Caco-2 (cell line): ENCODE data around the gene TBK1. TPM values are rescaled to one million over a fixed set of nuclear protein-coding genes. Genes with fewer than 3 reads are reported as not detected.

Source experiments
- BruUV-seq: library from RNA; stranded (reverse); fragments of 400-500 nt; replicated peaks from 2 replicates; lab custom pipeline; 2021; lab: Mats Ljungman, UMichigan
- CTCF ChIA-PET: fragments of 300-600 bp; sonication (Branson Sonifier 250); formaldehyde crosslinking; loops from one replicate; lab custom pipeline; 2022; ENCODE audit warnings: antibody characterized with exemption; lab: Charles Lee
- POLR2A ChIA-PET: fragments of 300-600 bp; sonication (Branson Sonifier 250); formaldehyde crosslinking; loops from one replicate; lab custom pipeline; 2022; ENCODE audit warnings: antibody characterized with exemption; lab: Charles Lee
- DNase-seq, 2 experiments: peaks; one replicate each; pipeline versions ENCODE4 v3.0.0 to v3.0.0-alpha.2; 2020 to 2022
- H3K27me3 ChIP-seq: replicated peaks from 2 replicates; pipeline ENCODE4 v1.6.0; 2011; ENCODE audit warnings: low read length; ENCODE audit not compliant: control insufficient read depth, insufficient read depth
- H3K36me3 ChIP-seq: 2 replicates; pipeline ENCODE4 v1.5.1; 2011; ENCODE audit warnings: low read length; ENCODE audit not compliant: control insufficient read depth, insufficient read depth
- H3K4me1 ChIP-seq: fragments of 250-450 bp; sonication (Bioruptor Pico); 2 replicates; pipeline ENCODE4 v1.5.1; 2020; ENCODE audit warnings: mild to moderate bottlenecking
- H3K4me3 ChIP-seq: 2 replicates; pipeline ENCODE4 v1.5.1; 2011; ENCODE audit warnings: low read depth, mild to moderate bottlenecking, control low read depth, low read length
- H3K9me3 ChIP-seq: fragments of 250-450 bp; sonication (Bioruptor Pico); 2 replicates; pipeline ENCODE4 v1.5.1; 2020; ENCODE audit warnings: mild to moderate bottlenecking, moderate library complexity
- H3K27ac Mint-ChIP-seq: one replicate; pipeline ENCODE4 v1.8.0; 2022; ENCODE audit warnings: mixed read lengths; ENCODE audit not compliant: unreplicated experiment
- H3K27me3 Mint-ChIP-seq: one replicate; pipeline ENCODE4 v1.8.0; 2022; ENCODE audit warnings: mixed read lengths; ENCODE audit not compliant: insufficient read depth, unreplicated experiment
- H3K36me3 Mint-ChIP-seq: one replicate; pipeline ENCODE4 v1.8.0; 2022; ENCODE audit warnings: mild to moderate bottlenecking, mixed read lengths; ENCODE audit not compliant: insufficient read depth, unreplicated experiment
- H3K4me1 Mint-ChIP-seq: one replicate; pipeline ENCODE4 v1.8.0; 2022; ENCODE audit warnings: low read depth, mixed read lengths; ENCODE audit not compliant: unreplicated experiment
- H3K4me3 Mint-ChIP-seq: one replicate; pipeline ENCODE4 v1.8.0; 2022; ENCODE audit warnings: mild to moderate bottlenecking, moderate library complexity, mixed read lengths; ENCODE audit not compliant: unreplicated experiment
- H3K9me3 Mint-ChIP-seq: one replicate; pipeline ENCODE4 v1.8.0; 2022; ENCODE audit warnings: mixed read lengths; ENCODE audit not compliant: unreplicated experiment
- CTCF ChIP-seq, 2 experiments: fragments of 200-600 bp in 1 of 2; IDR thresholded peaks; 1 replicate in 1 of 2; 2 replicates in 1 of 2; pipeline versions ENCODE4 v1.5.1 to v1.8.0; 2011 to 2022; ENCODE audit warnings: antibody characterized with exemption in 1 of 2, control low read depth in 1 of 2, inconsistent platforms in 1 of 2, low read depth in 1 of 2, low read length in 1 of 2, mild to moderate bottlenecking in 1 of 2, moderate library complexity in 1 of 2; ENCODE audit not compliant: insufficient read depth in 1 of 2, severe bottlenecking in 1 of 2, unreplicated experiment in 1 of 2
- intact Hi-C: fragments of 100-400 bp; cut with micrococcal nuclease; formaldehyde crosslinking; loops from one replicate; pipeline ENCODE4 v1.10.0; 2022; ENCODE audit not compliant: unreplicated experiment
- total RNA-seq: library from RNA; stranded (reverse); gene quantifications from 2 replicates; pipeline ENCODE4 v1.2.3, GENCODE V29; 2022

Gene TBK1
- total RNA-seq, 1 experiment from 2014 or later: 21.6 TPM

GRCh38 chr12:64456119-64456518 lies 4.2 kb downstream of the TBK1 start:
- ChIA-PET POLR2A (interaction anchor here (0.6 kb wide), 1 partner anchor 13 kb away, joined by 3 read pairs; no protein-coding TSS in a partner anchor), CTCF (no interaction called here)
- Histone ChIP-seq H3K4me3 (no peak overlapping the region), H3K9me3 (no peaks in the 10 kb centered on the region), H3K4me1 (peaks cover 4% of the 10 kb centered on the region; the same call in 1 of the 2 replicates), H3K27me3 (no peaks in the 10 kb centered on the region), H3K36me3 (no peaks in the 10 kb centered on the region)
- no TSS peak for BruUV-seq
- H3K27ac Mint-ChIP-seq: no peak overlapping the region
- no peaks in the 10 kb centered on the region for H3K27me3 Mint-ChIP-seq
- intact Hi-C loops: loop anchor here (10.0 kb wide), 1 partner anchor 169 kb away; no protein-coding TSS in a partner anchor
- peaks cover 20% of the 10 kb centered on the region for H3K4me1 Mint-ChIP-seq
- no peaks in the 10 kb centered on the region for H3K9me3 Mint-ChIP-seq
- no peak overlapping the region for H3K4me3 Mint-ChIP-seq
- DNase-seq: no peak
- peaks cover 48% of the 10 kb centered on the region for H3K36me3 Mint-ChIP-seq
- no peak for TF ChIP-seq CTCF (IDR thresholded peaks at IDR 0.05; ENCODE audit: insufficient read depth in 1 of 2, low read depth in 1 of 2, low read length in 1 of 2, severe bottlenecking in 1 of 2, unreplicated experiment in 1 of 2)

GRCh38 chr12:64457032-64457431 lies 5.1 kb downstream of the TBK1 start:
- CTCF ChIA-PET: no interaction called here
- H3K4me3 Mint-ChIP-seq: no peak overlapping the region

GRCh38 chr12:64457466-64457865 lies 5.5 kb downstream of the TBK1 start:
- BruUV-seq: no TSS peak
- no peak for TF ChIP-seq CTCF (IDR thresholded peaks at IDR 0.05; ENCODE audit: insufficient read depth in 1 of 2, low read depth in 1 of 2, low read length in 1 of 2, severe bottlenecking in 1 of 2, unreplicated experiment in 1 of 2)
- Mint-ChIP-seq H3K27me3 (no peaks in the 10 kb centered on the region), H3K4me3 (no peak overlapping the region), H3K36me3 (peaks cover 46% of the 10 kb centered on the region), H3K9me3 (no peaks in the 10 kb centered on the region), H3K27ac (no peak overlapping the region), H3K4me1 (peaks cover 16% of the 10 kb centered on the region)
- no peaks in the 10 kb centered on the region for H3K36me3 ChIP-seq
- H3K4me3 ChIP-seq: no peak overlapping the region
- ChIA-PET POLR2A (no interaction called here), CTCF (no interaction called here)
- H3K9me3 ChIP-seq: no peaks in the 10 kb centered on the region
- H3K4me1 ChIP-seq: peaks cover 12% of the 10 kb centered on the region; the same call in 1 of the 2 replicates
- DNase-seq: no peak
- intact Hi-C loops: loop anchor here (10.0 kb wide), 1 partner anchor 167 kb away; no protein-coding TSS in a partner anchor
- H3K27me3 ChIP-seq: no peaks in the 10 kb centered on the region

More at GRCh38 chr12:64457032-64457431, 5.1 kb downstream of the TBK1 start:
- intact Hi-C loops: loop anchor here (10.0 kb wide), 1 partner anchor 168 kb away; no protein-coding TSS in a partner anchor
- H3K4me3 ChIP-seq: no peak overlapping the region
- H3K4me1 Mint-ChIP-seq: peaks cover 16% of the 10 kb centered on the region
- H3K27me3 Mint-ChIP-seq: no peaks in the 10 kb centered on the region
- H3K27me3 ChIP-seq: no peaks in the 10 kb centered on the region
- H3K36me3 ChIP-seq: no peaks in the 10 kb centered on the region
- H3K27ac Mint-ChIP-seq: no peak overlapping the region
- no peaks in the 10 kb centered on the region for H3K9me3 ChIP-seq
- no peak for DNase-seq
- TF ChIP-seq CTCF (IDR thresholded peaks at IDR 0.05; ENCODE audit: insufficient read depth in 1 of 2, low read depth in 1 of 2, low read length in 1 of 2, severe bottlenecking in 1 of 2, unreplicated experiment in 1 of 2): no peak
- POLR2A ChIA-PET: no interaction called here
- H3K4me1 ChIP-seq: peaks cover 11% of the 10 kb centered on the region; the same call in 1 of the 2 replicates
- H3K36me3 Mint-ChIP-seq: peaks cover 50% of the 10 kb centered on the region
- H3K9me3 Mint-ChIP-seq: no peaks in the 10 kb centered on the region
- no TSS peak for BruUV-seq
